ENCODE results near the gene CCNL1.

CCNL1 gene

GRCh38 chr3:157148196-157148889, 11.6 kb downstream of the CCNL1 start:
- no peak for TF ChIP-seq JUND (IDR thresholded peaks at IDR 0.05; ENCODE audit: low read depth)
- DNase-seq (ENCODE audit: low read depth in 1 of 2, low spot score in 1 of 2): no peak
- in situ Hi-C loops (cut with HindIII; ENCODE audit: low pct_unique_long_range_greater_than_20kb, low sequenced_read_pairs): no loop called here

GRCh38 chr3:157147099-157147803, 12.7 kb downstream of the CCNL1 start:
- no peak for DNase-seq (ENCODE audit: low read depth in 1 of 2, low spot score in 1 of 2)
- TF ChIP-seq JUND (IDR thresholded peaks at IDR 0.05; ENCODE audit: low read depth): no peak
- in situ Hi-C loops (cut with HindIII; ENCODE audit: low pct_unique_long_range_greater_than_20kb, low sequenced_read_pairs): no loop called here

GRCh38 chr3:157145606-157146322, 14.2 kb downstream of the CCNL1 start:
- no peak for TF ChIP-seq JUND (IDR thresholded peaks at IDR 0.05; ENCODE audit: low read depth)
- in situ Hi-C loops (cut with HindIII; ENCODE audit: low pct_unique_long_range_greater_than_20kb, low sequenced_read_pairs): no loop called here
- no peak for DNase-seq (ENCODE audit: low read depth in 1 of 2, low spot score in 1 of 2)

GRCh38 chr3:157142315-157142714, 17.6 kb downstream of the CCNL1 start:
- no peak for TF ChIP-seq JUND (IDR thresholded peaks at IDR 0.05; ENCODE audit: low read depth)
- DNase-seq (ENCODE audit: low read depth in 1 of 2, low spot score in 1 of 2): no peak
- in situ Hi-C loops (cut with HindIII; ENCODE audit: low pct_unique_long_range_greater_than_20kb, low sequenced_read_pairs): no loop called here

GRCh38 chr3:157139938-157140534, 19.9 kb downstream of the CCNL1 start:
- in situ Hi-C loops (cut with HindIII; ENCODE audit: low pct_unique_long_range_greater_than_20kb, low sequenced_read_pairs): no loop called here
- DNase-seq (ENCODE audit: low read depth in 1 of 2, low spot score in 1 of 2): no peak
- no peak for TF ChIP-seq JUND (IDR thresholded peaks at IDR 0.05; ENCODE audit: low read depth)

GRCh38 chr3:157136647-157137387, 23.1 kb downstream of the CCNL1 start:
- DNase-seq (ENCODE audit: low read depth in 1 of 2, low spot score in 1 of 2): no peak
- TF ChIP-seq JUND (IDR thresholded peaks at IDR 0.05; ENCODE audit: low read depth): no peak
- in situ Hi-C loops (cut with HindIII; ENCODE audit: low pct_unique_long_range_greater_than_20kb, low sequenced_read_pairs): no loop called here

GRCh38 chr3:157135671-157136396, 24.1 kb downstream of the CCNL1 start:
- TF ChIP-seq JUND (IDR thresholded peaks at IDR 0.05; ENCODE audit: low read depth): no peak
- in situ Hi-C loops (cut with HindIII; ENCODE audit: low pct_unique_long_range_greater_than_20kb, low sequenced_read_pairs): no loop called here
- no peak for DNase-seq (ENCODE audit: low read depth in 1 of 2, low spot score in 1 of 2)

GRCh38 chr3:157134620-157135191, 25.2 kb downstream of the CCNL1 start:
- TF ChIP-seq JUND (IDR thresholded peaks at IDR 0.05; ENCODE audit: low read depth): no peak
- in situ Hi-C loops (cut with HindIII; ENCODE audit: low pct_unique_long_range_greater_than_20kb, low sequenced_read_pairs): no loop called here
- DNase-seq (ENCODE audit: low read depth in 1 of 2, low spot score in 1 of 2): no peak

GRCh38 chr3:157133434-157134320, 26.3 kb downstream of the CCNL1 start:
- in situ Hi-C loops (cut with HindIII; ENCODE audit: low pct_unique_long_range_greater_than_20kb, low sequenced_read_pairs): no loop called here
- no peak for TF ChIP-seq JUND (IDR thresholded peaks at IDR 0.05; ENCODE audit: low read depth)
- no peak for DNase-seq (ENCODE audit: low read depth in 1 of 2, low spot score in 1 of 2)

GRCh38 chr3:157132936-157133335, 27.0 kb downstream of the CCNL1 start:
- TF ChIP-seq JUND (IDR thresholded peaks at IDR 0.05; ENCODE audit: low read depth): no peak
- in situ Hi-C loops (cut with HindIII; ENCODE audit: low pct_unique_long_range_greater_than_20kb, low sequenced_read_pairs): no loop called here
- no peak for DNase-seq (ENCODE audit: low read depth in 1 of 2, low spot score in 1 of 2)
